B cell (primary cell): ENCODE data around the gene LRP1. TPM values are rescaled to one million over a fixed set of nuclear protein-coding genes. Genes with fewer than 3 reads are reported as not detected.
A peak's percentile ranks its signal among the peaks of the same experiment; 100 is the strongest.

Source experiments
- ATAC-seq: fragments of 200-7000 bp; cut with Tn5 transposase; one replicate; pipeline ENCODE4 v1.10.0; 2021; ENCODE audit warnings: low read depth, mild to moderate bottlenecking, moderate number of reproducible peaks, moderate library complexity
- CTCF ChIA-PET: fragments of 350-600 bp; sonication (Branson Sonifier 250); formaldehyde crosslinking; loops from one replicate; lab custom pipeline; 2021; ENCODE audit warnings: antibody characterized with exemption, inconsistent platforms; lab: Charles Lee
- POLR2A ChIA-PET: fragments of 350-600 bp; sonication (Branson Sonifier 250); formaldehyde crosslinking; loops from one replicate; lab custom pipeline; 2021; ENCODE audit warnings: antibody characterized with exemption; lab: Charles Lee
- DNase-seq: peaks from one replicate; pipeline ENCODE4 v3.0.0; 2013
- H2AFZ ChIP-seq: 2 replicates; pipeline ENCODE4 v1.6.1; 2012; ENCODE audit warnings: mild to moderate bottlenecking, low read depth, low read length; ENCODE audit not compliant: insufficient read depth, poor library complexity, severe bottlenecking
- H3K27ac ChIP-seq, 2 donors: 1 replicate in 1 of 2; 2 replicates in 1 of 2; pipeline ENCODE4 v1.5.1; 2012 to 2013; ENCODE audit warnings: low read length in 2 of 2, mild to moderate bottlenecking in 2 of 2, moderate library complexity in 1 of 2
- H3K27me3 ChIP-seq, 4 experiments: fragments of 200-600 bp in 1 of 4; sonication (generic) in 1 of 4; replicated peaks in 1 of 4; 1 replicate in 2 of 4; 2 replicates in 2 of 4; pipeline versions ENCODE4 v1.6.1 to v1.7.0; 2013 to 2016; ENCODE audit warnings: low read length in 3 of 4, mild to moderate bottlenecking in 2 of 4, mixed read lengths in 1 of 4, moderate library complexity in 1 of 4; ENCODE audit not compliant: insufficient read depth in 4 of 4, control insufficient read depth in 3 of 4; ENCODE audit errors: control extremely low read depth in 1 of 4
- H3K36me3 ChIP-seq, 2 experiments: replicated peaks in 1 of 2; 1 replicate in 1 of 2; 2 replicates in 1 of 2; pipeline versions ENCODE4 v1.6.1 to v1.7.1; 2013; ENCODE audit warnings: low read length in 1 of 2; ENCODE audit not compliant: insufficient read depth in 2 of 2, control insufficient read depth in 1 of 2; ENCODE audit errors: control extremely low read depth in 1 of 2, extremely low read depth in 1 of 2
- H3K4me1 ChIP-seq, 2 donors: fragments of 200-600 bp in 1 of 2; sonication (generic) in 1 of 2; 1 replicate in 1 of 2; 2 replicates in 1 of 2; pipeline versions ENCODE4 v1.5.1 to v1.6.1; 2013 to 2017; ENCODE audit warnings: low read length in 2 of 2; ENCODE audit not compliant: control insufficient read depth in 2 of 2, insufficient read depth in 2 of 2
- H3K4me2 ChIP-seq: replicated peaks from 2 replicates; pipeline ENCODE3; 2012; ENCODE audit warnings: mild to moderate bottlenecking, low read depth, low read length; ENCODE audit not compliant: poor library complexity, severe bottlenecking
- H3K4me3 ChIP-seq, 5 experiments: fragments of 200-600 bp in 1 of 5; sonication (generic) in 1 of 5; 1 replicate in 3 of 5; 2 replicates in 2 of 5; pipeline versions ENCODE4 v1.5.1 to v1.7.0; 2011 to 2016; ENCODE audit warnings: low read length in 4 of 5, mild to moderate bottlenecking in 4 of 5, low read depth in 2 of 5, control low read depth in 1 of 5, moderate library complexity in 1 of 5; ENCODE audit not compliant: insufficient read depth in 1 of 5; ENCODE audit errors: control extremely low read depth in 1 of 5, extremely low read depth in 1 of 5
- H3K79me2 ChIP-seq: fragments of 200-600 bp; sonication (generic); one replicate; pipeline ENCODE4 v1.6.0; 2016; ENCODE audit warnings: low read length; ENCODE audit not compliant: control insufficient read depth, insufficient read depth
- H3K9ac ChIP-seq: fragments of 200-600 bp; sonication (generic); 2 replicates; pipeline ENCODE4 v1.6.1; 2017; ENCODE audit warnings: mild to moderate bottlenecking, low read length, moderate library complexity
- H3K9me3 ChIP-seq, 3 donors: one replicate each; pipeline versions ENCODE4 v1.6.1 to v1.7.1; 2013; ENCODE audit warnings: low read length in 2 of 3; ENCODE audit not compliant: control insufficient read depth in 2 of 3, insufficient read depth in 1 of 3; ENCODE audit errors: control extremely low read depth in 1 of 3
- H4K20me1 ChIP-seq: 2 replicates; pipeline ENCODE4 v1.6.0; 2012; ENCODE audit warnings: mild to moderate bottlenecking, low read length; ENCODE audit not compliant: insufficient read depth, control insufficient read depth, poor library complexity, severe bottlenecking
- H3K27ac Mint-ChIP-seq: one replicate; pipeline ENCODE4 v1.8.0; 2021; ENCODE audit warnings: mixed read lengths
- H3K27me3 Mint-ChIP-seq: one replicate; pipeline ENCODE4 v1.8.0; 2021; ENCODE audit warnings: mixed read lengths
- H3K4me1 Mint-ChIP-seq: one replicate; pipeline ENCODE4 v1.8.0; 2021; ENCODE audit warnings: mixed read lengths
- H3K4me3 Mint-ChIP-seq: one replicate; pipeline ENCODE4 v1.8.0; 2021; ENCODE audit warnings: mixed read lengths
- H3K9me3 Mint-ChIP-seq: one replicate; pipeline ENCODE4 v1.8.0; 2022; ENCODE audit warnings: mixed read lengths; ENCODE audit not compliant: insufficient read depth
- CTCF ChIP-seq: fragments of 200-600 bp; IDR thresholded peaks from one replicate; pipeline ENCODE4 v1.8.0; 2022; ENCODE audit warnings: antibody characterized with exemption, mild to moderate bottlenecking
- EZH2 ChIP-seq: IDR thresholded peaks from 2 replicates; pipeline ENCODE4 v1.6.1; 2012; ENCODE audit warnings: borderline replicate concordance, low read depth, mild to moderate bottlenecking, moderate library complexity, low read length; ENCODE audit not compliant: insufficient read depth, poor library complexity, severe bottlenecking
- WGBS: methylation state at CpG from one replicate; pipeline ENCODE4 v1.1.5; 2013; ENCODE audit warnings: missing lambda C conversion rate; ENCODE audit not compliant: insufficient coverage; 5-methylcytosine and 5-hydroxymethylcytosine counted together
- intact Hi-C: fragments of 100-400 bp; cut with micrococcal nuclease; formaldehyde crosslinking; loops from one replicate; pipeline ENCODE4 v1.10.0; 2022
- polyA plus RNA-seq: library from polyadenylated mRNA; depleted of rRNA; stranded (reverse); fragments of >200 nt; gene quantifications from 2 replicates; pipeline ENCODE4 v1.2.3, GENCODE V29; 2012
- total RNA-seq, 2 donors: library from RNA; stranded (reverse); fragments of 120-200 nt in 1 of 2; gene quantifications; 1 replicate in 1 of 2; 2 replicates in 1 of 2; pipeline versions ENCODE4 v1.2.3 to v1.2.4, GENCODE V29; 2013 to 2022

Gene LRP1
- total and polyA plus RNA-seq, 2 donors (not counting 1 experiment from before 2014, with no cell fraction given): 2.0 to 4.1 TPM

- ATAC-seq: no peak
- Mint-ChIP-seq H3K27me3 (no peaks in the 10 kb centered on the region), H3K9me3 (no peaks in the 10 kb centered on the region), H3K4me3 (no peak overlapping the region), H3K4me1 (peaks cover 41% of the 10 kb centered on the region), H3K27ac (no peak overlapping the region)
- Histone ChIP-seq H3K4me1 (peaks cover 14 to 20% of the 10 kb centered on the region in 2 donors), H3K4me2 (no peak overlapping the region), H3K27me3 (no peaks in the 10 kb centered on the region), H3K9ac (no peak overlapping the region), H3K79me2 (peaks cover 17% of the 10 kb centered on the region), H3K36me3 (peaks cover 2 to 74% of the 10 kb centered on the region in 2 experiments), H4K20me1 (peaks cover 50% of the 10 kb centered on the region), H3K4me3 (no peak overlapping the region), H3K9me3 (no peaks in the 10 kb centered on the region), H3K27ac (peak overlapping the region in 1 of 2 donors; percentile 61), H2AFZ (no peak overlapping the region)
- ChIA-PET CTCF (interaction anchor here (1.0 to 18.5 kb wide), 4 partner anchors 8 to 25 kb away, joined by 3 to 406 read pairs (median 128); partner anchors contain the start of genes NAB2, NEMP1 and STAT6), POLR2A (interaction anchor here (1.1 to 2.4 kb wide), 3 partner anchors 10 to 27 kb away, joined by 4 to 10 read pairs (median 10); partner anchors contain the start of genes NAB2 and STAT6)
- TF ChIP-seq EZH2: no peak
- WGBS: no CpG with 5 or more reads among the region's 1 CpG
- no peak for DNase-seq
- intact Hi-C loops: no loop called here
These were observed 29.7 kb upstream of the LRP1 start for GRCh38 chr12:57098546-57098945.

- peak overlapping the region; percentile 50 for H3K27ac Mint-ChIP-seq
- DNase-seq (no peak), ATAC-seq (no peak)
- Histone ChIP-seq H3K27ac (peak overlapping the region in 1 of 2 donors; percentile 61), H3K36me3 (peaks cover 2 to 79% of the 10 kb centered on the region in 2 experiments), H3K79me2 (peaks cover 17% of the 10 kb centered on the region), H3K4me2 (no peak overlapping the region), H3K9ac (no peak overlapping the region), H3K4me3 (no peak overlapping the region), H4K20me1 (peaks cover 52% of the 10 kb centered on the region), H3K27me3 (no peaks in the 10 kb centered on the region), H3K4me1 (peaks cover 7 to 14% of the 10 kb centered on the region in 2 donors), H3K9me3 (no peaks in the 10 kb centered on the region), H2AFZ (no peak overlapping the region)
- intact Hi-C loops: no loop called here
- H3K9me3 Mint-ChIP-seq: no peaks in the 10 kb centered on the region
- TF ChIP-seq CTCF (no peak), EZH2 (no peak)
- WGBS: 89% methylated on average over 7 of the region's 11 CpGs
- H3K4me1 Mint-ChIP-seq: peaks cover 39% of the 10 kb centered on the region
- H3K27me3 Mint-ChIP-seq: no peaks in the 10 kb centered on the region
- POLR2A ChIA-PET: interaction anchor here (0.5 to 2.4 kb wide), 3 partner anchors 11 to 157 kb away, joined by 4 to 10 read pairs (median 10); partner anchors contain the start of genes NAB2 and STAT6
- CTCF ChIA-PET: interaction anchor here (2.1 to 18.5 kb wide), 4 partner anchors 6 to 25 kb away, joined by 10 to 406 read pairs (median 246); partner anchors contain the start of genes NAB2, NEMP1 and STAT6
- no peak overlapping the region for H3K4me3 Mint-ChIP-seq
These were observed 29.1 kb upstream of the LRP1 start for GRCh38 chr12:57099047-57099714.
